Gastroesophageal sphincter (tissue), 4 donors: Measurements from ENCODE around the gene SHISAL2B. TPM values are rescaled to one million over a fixed set of nuclear protein-coding genes. Genes with fewer than 3 reads are reported as not detected.

Experiments used
- ATAC-seq: fragments of 150-250 bp; one replicate; pipeline ENCODE4 v1.9.1; 2016; ENCODE audit warnings: mild to moderate bottlenecking, moderate library complexity
- H3K27ac ChIP-seq, 4 donors: fragments of 200-600 bp; sonication (generic) in 3 of 4; 1 replicate in 3 of 4; 2 replicates in 1 of 4; pipeline ENCODE4 v1.5.1; 2016 to 2019
- H3K27me3 ChIP-seq: fragments of 200-600 bp; sonication (generic); one replicate; pipeline ENCODE4 v1.5.1; 2019
- H3K36me3 ChIP-seq, 2 donors: fragments of 200-600 bp; sonication (generic); one replicate each; pipeline ENCODE4 v1.5.1; 2019; ENCODE audit warnings: control low read depth in 1 of 2
- H3K4me1 ChIP-seq, 3 donors: fragments of 200-600 bp; sonication (generic); 1 replicate in 2 of 3; 2 replicates in 1 of 3; pipeline ENCODE4 v1.5.1; 2016 to 2019; ENCODE audit warnings: control low read depth in 2 of 3
- H3K4me3 ChIP-seq, 2 donors: fragments of 200-600 bp; sonication (generic); one replicate each; pipeline ENCODE4 v1.5.1; 2019; ENCODE audit warnings: mild to moderate bottlenecking in 1 of 2, moderate library complexity in 1 of 2
- H3K9me3 ChIP-seq, 3 donors: fragments of 200-600 bp; sonication (generic); one replicate each; pipeline ENCODE4 v1.5.1; 2017 to 2019; ENCODE audit warnings: control low read depth in 2 of 3
- CTCF ChIP-seq, 4 experiments: fragments of 200-600 bp in 2 of 4; fragments of 450-650 bp in 2 of 4; sonication (generic) in 1 of 4; IDR thresholded peaks; one replicate each; pipeline ENCODE4 v1.5.1; 2017 to 2019; ENCODE audit warnings: antibody characterized with exemption in 4 of 4, mild to moderate bottlenecking in 2 of 4, moderate library complexity in 2 of 4
- EP300 ChIP-seq: sonication (generic); formaldehyde crosslinking; IDR thresholded peaks from one replicate; pipeline ENCODE4 v1.6.1; 2017; ENCODE audit warnings: antibody characterized with exemption, mild to moderate bottlenecking
- POLR2A ChIP-seq, 2 donors: fragments of 450-650 bp; IDR thresholded peaks; one replicate each; pipeline ENCODE4 v1.6.1; 2017; ENCODE audit warnings: antibody characterized with exemption in 2 of 2, mild to moderate bottlenecking in 2 of 2, moderate library complexity in 1 of 2
- POLR2AphosphoS5 ChIP-seq: sonication (generic); formaldehyde crosslinking; IDR thresholded peaks from one replicate; pipeline ENCODE4 v1.6.1; 2017; ENCODE audit warnings: antibody characterized with exemption
- WGBS, 2 donors: methylation state at CpG; one replicate each; pipeline ENCODE4 v1.1.5; 2018; ENCODE audit warnings: low coverage in 1 of 2; 5-methylcytosine and 5-hydroxymethylcytosine counted together
- total RNA-seq, 4 donors: library from RNA; depleted of rRNA; stranded (reverse); fragments of >200 nt; gene quantifications; one replicate each; pipeline ENCODE4 v1.1.0, GENCODE V29; 2016

The SHISAL2B gene
- total RNA-seq, 4 donors from 2014 or later: not detected

DNA sequence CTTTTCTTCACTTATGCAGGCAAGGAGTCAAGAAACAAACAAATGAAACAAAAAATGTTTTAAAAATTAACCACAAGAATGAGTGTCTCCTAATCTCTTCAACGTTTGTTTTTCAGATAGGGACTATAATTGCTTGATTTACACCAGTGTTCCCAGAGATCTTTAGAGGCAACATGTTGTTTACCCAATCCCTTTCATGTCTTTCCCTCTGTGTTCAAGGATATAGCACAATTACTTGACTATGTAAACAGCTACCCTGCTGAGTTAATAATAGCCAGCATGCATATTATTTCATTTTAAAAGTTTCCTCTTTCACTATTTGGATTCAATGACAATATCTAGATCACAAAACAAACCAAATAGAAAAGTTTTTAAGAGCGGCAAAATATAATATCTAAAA, 25.1 kb upstream of the SHISAL2B start:
- Histone ChIP-seq H3K36me3 (no peaks in the 10 kb centered on the region), H3K4me3 (no peak overlapping the region), H3K27me3 (peaks cover 7% of the 10 kb centered on the region), H3K27ac (no peak overlapping the region), H3K4me1 (no peaks in the 10 kb centered on the region), H3K9me3 (no peaks in the 10 kb centered on the region)
- TF ChIP-seq POLR2AphosphoS5 (no peak), POLR2A (IDR thresholded peaks at IDR 0.05) (no peak), CTCF (IDR thresholded peaks at IDR 0.05) (no peak), EP300 (no peak)
- 52 to 55% methylated on average over 2 of the region's 2 CpGs for WGBS, 2 donors
- no peak for ATAC-seq

GRCh38 chr5:64666078-64666477, 24.2 kb upstream of the SHISAL2B start:
- TF ChIP-seq EP300: no peak
- TF ChIP-seq CTCF (IDR thresholded peaks at IDR 0.05): no peak
- TF ChIP-seq POLR2AphosphoS5: no peak
- TF ChIP-seq POLR2A (IDR thresholded peaks at IDR 0.05): no peak
- H3K9me3 ChIP-seq: no peaks in the 10 kb centered on the region
- no peaks in the 10 kb centered on the region for H3K4me1 ChIP-seq
- WGBS, 2 donors: 45 to 50% methylated on average over 1 of the region's 1 CpG
- no peak overlapping the region for H3K27ac ChIP-seq
- no peaks in the 10 kb centered on the region for H3K36me3 ChIP-seq
- H3K27me3 ChIP-seq: peaks cover 7% of the 10 kb centered on the region
- no peak for ATAC-seq
- no peak overlapping the region for H3K4me3 ChIP-seq

GRCh38 chr5:64667068-64667467, 23.2 kb upstream of the SHISAL2B start:
- H3K9me3 ChIP-seq: peaks cover 0 to 4% (median 0%) of the 10 kb centered on the region in 3 donors
- WGBS, 2 donors: 77 to 86% methylated on average over 4 of the region's 4 CpGs
- no peak overlapping the region for H3K27ac ChIP-seq
- no peak overlapping the region for H3K4me3 ChIP-seq
- TF ChIP-seq EP300 (no peak), POLR2A (IDR thresholded peaks at IDR 0.05) (no peak), POLR2AphosphoS5 (no peak), CTCF (IDR thresholded peaks at IDR 0.05) (no peak)
- H3K27me3 ChIP-seq: peaks cover 7% of the 10 kb centered on the region
- H3K36me3 ChIP-seq: no peaks in the 10 kb centered on the region
- no peak for ATAC-seq
- H3K4me1 ChIP-seq: no peaks in the 10 kb centered on the region

DNA sequence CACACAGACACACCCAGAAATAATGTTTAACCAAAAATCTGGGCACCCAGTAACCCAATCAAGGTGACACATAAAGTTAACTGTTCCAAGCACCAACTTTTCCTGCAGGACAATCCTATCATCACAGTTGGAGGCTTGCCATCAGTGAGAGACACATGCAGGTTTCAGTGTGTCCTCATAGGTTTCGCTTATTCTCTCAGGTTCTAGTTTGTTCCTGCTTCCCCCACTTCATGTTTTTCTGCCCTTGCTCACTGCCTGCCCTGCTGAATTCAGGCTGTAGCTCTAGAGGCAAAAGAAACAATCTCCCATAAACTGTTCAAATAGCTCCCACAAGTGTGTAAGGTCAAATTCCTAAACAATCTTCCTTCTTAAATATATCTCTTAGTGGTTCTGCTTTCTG, 20.0 kb upstream of the SHISAL2B start:
- no peak for ATAC-seq
- Histone ChIP-seq H3K36me3 (no peaks in the 10 kb centered on the region), H3K4me1 (no peaks in the 10 kb centered on the region), H3K9me3 (peaks cover 0 to 6% (median 0%) of the 10 kb centered on the region in 3 donors), H3K4me3 (no peak overlapping the region), H3K27ac (no peak overlapping the region), H3K27me3 (no peaks in the 10 kb centered on the region)
- 100% methylated on average over 1 of the region's 1 CpG for WGBS, 2 donors
- TF ChIP-seq POLR2AphosphoS5 (no peak), POLR2A (IDR thresholded peaks at IDR 0.05) (no peak), EP300 (no peak), CTCF (IDR thresholded peaks at IDR 0.05) (no peak)

DNA sequence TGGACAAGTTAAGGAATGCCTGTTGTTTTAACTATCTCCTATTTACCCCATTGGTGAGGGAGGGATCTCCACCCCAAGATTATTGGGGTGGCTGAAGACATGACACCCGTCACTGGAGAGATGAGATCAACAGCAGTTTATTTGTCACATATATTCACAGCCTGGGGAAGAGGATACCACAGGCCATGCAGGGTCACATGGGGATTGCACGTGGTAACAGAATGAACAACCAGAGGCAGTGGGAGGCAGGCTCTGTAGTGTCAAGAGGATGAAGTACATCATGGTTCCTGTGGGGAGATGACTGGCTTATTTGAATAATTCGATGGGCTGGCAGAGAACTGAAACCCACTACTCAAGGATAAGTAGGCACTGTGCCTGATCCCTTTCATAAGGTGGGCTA, 18.6 kb upstream of the SHISAL2B start:
- peaks cover 0 to 6% (median 0%) of the 10 kb centered on the region in 3 donors for H3K9me3 ChIP-seq
- no peaks in the 10 kb centered on the region for H3K36me3 ChIP-seq
- H3K4me3 ChIP-seq: no peak overlapping the region
- H3K4me1 ChIP-seq: no peaks in the 10 kb centered on the region
- no peaks in the 10 kb centered on the region for H3K27me3 ChIP-seq
- no peak overlapping the region for H3K27ac ChIP-seq
- ATAC-seq: no peak
- TF ChIP-seq EP300: no peak
- TF ChIP-seq POLR2AphosphoS5: no peak
- WGBS, 2 donors: 85 to 100% methylated on average over 1 to 3 of the region's 3 CpGs

DNA sequence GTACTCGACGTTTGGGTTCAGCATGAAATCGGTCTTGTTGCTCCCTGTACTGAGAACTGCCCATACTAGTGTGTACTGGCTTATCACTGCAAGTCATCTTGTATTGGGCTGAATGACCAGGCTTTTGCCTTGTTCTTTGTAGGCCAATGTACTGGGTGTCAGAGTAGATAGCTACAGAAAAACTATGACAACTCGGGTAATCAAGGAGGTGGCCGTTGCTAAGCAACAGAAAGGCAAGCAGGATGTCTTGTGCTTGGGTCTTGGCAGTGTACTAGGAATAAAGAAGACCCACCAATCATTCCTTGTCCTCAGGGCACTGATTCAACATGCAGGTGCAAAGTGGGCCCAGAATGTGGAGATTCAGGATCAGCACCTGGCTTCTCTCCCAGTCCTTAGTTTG, 11.9 kb upstream of the SHISAL2B start:
- H3K4me1 ChIP-seq: no peaks in the 10 kb centered on the region
- ATAC-seq: no peak
- H3K9me3 ChIP-seq: no peaks in the 10 kb centered on the region
- H3K27ac ChIP-seq: no peak overlapping the region
- peaks cover 7% of the 10 kb centered on the region for H3K27me3 ChIP-seq
- H3K4me3 ChIP-seq: no peak overlapping the region
- no peak for TF ChIP-seq POLR2AphosphoS5
- no peak for TF ChIP-seq POLR2A (IDR thresholded peaks at IDR 0.05)
- TF ChIP-seq EP300: no peak
- no peak for TF ChIP-seq CTCF (IDR thresholded peaks at IDR 0.05)
- WGBS, 2 donors: 66 to 71% methylated on average over 5 of the region's 5 CpGs
- H3K36me3 ChIP-seq: no peaks in the 10 kb centered on the region
